ENCODE measurements around the gene ACOX1. TPM values are rescaled to one million over a fixed set of nuclear protein-coding genes. Genes with fewer than 3 reads are reported as not detected.

The ACOX1 gene
- total and polyA plus RNA-seq, 2 donors from 2014 or later = 24.7 to 60.6 TPM

- H3K36me3 ChIP-seq (ENCODE audit: control insufficient read depth in 2 of 3, insufficient read depth in 3 of 3, low read length in 3 of 3) = peaks cover 0 to 26% (median 12%) of the 10 kb centered on the region in 3 donors
- H3K4me1 ChIP-seq (ENCODE audit: control insufficient read depth in 2 of 3, insufficient read depth in 2 of 3, low read depth in 1 of 3, low read length in 3 of 3) = peaks cover 0 to 3% (median 0%) of the 10 kb centered on the region in 3 donors
- intact Hi-C loops (cut with DNase I) = no loop called here
- TF ChIP-seq, protein P1, sequence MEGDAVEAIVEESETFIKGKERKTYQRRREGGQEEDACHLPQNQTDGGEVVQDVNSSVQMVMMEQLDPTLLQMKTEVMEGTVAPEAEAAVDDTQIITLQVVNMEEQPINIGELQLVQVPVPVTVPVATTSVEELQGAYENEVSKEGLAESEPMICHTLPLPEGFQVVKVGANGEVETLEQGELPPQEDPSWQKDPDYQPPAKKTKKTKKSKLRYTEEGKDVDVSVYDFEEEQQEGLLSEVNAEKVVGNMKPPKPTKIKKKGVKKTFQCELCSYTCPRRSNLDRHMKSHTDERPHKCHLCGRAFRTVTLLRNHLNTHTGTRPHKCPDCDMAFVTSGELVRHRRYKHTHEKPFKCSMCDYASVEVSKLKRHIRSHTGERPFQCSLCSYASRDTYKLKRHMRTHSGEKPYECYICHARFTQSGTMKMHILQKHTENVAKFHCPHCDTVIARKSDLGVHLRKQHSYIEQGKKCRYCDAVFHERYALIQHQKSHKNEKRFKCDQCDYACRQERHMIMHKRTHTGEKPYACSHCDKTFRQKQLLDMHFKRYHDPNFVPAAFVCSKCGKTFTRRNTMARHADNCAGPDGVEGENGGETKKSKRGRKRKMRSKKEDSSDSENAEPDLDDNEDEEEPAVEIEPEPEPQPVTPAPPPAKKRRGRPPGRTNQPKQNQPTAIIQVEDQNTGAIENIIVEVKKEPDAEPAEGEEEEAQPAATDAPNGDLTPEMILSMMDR (IDR thresholded peaks at IDR 0.05; ENCODE audit: borderline replicate concordance, extremely low read depth, insufficient read depth) = no peak
- DNase-seq = peak in 1 of 5 donors; percentile 71
- no peak overlapping the region for H3K9ac ChIP-seq (ENCODE audit: low read length in 3 of 3)
- H3K27ac ChIP-seq (ENCODE audit: low read depth in 2 of 2, low read length in 2 of 2) = no peak overlapping the region
- no peak for FAIRE-seq
- H3K4me3 ChIP-seq (ENCODE audit: low read length in 3 of 3) = no peak overlapping the region
- H3K27me3 ChIP-seq (ENCODE audit: control insufficient read depth, insufficient read depth, low read length) = no peaks in the 10 kb centered on the region
- H3K9me3 ChIP-seq (ENCODE audit: control insufficient read depth in 2 of 3, insufficient read depth in 1 of 3, low read length in 3 of 3) = no peaks in the 10 kb centered on the region
These were observed 78.1 kb downstream of the ACOX1 start for GRCh38 chr17:75900691-75901533.

GRCh38 chr17:75899767-75900468 lies 79.0 kb downstream of the ACOX1 start:
- Histone ChIP-seq H3K4me3 (ENCODE audit: low read length in 3 of 3) (no peak overlapping the region), H3K36me3 (ENCODE audit: control insufficient read depth in 2 of 3, insufficient read depth in 3 of 3, low read length in 3 of 3) (peaks cover 0 to 26% (median 12%) of the 10 kb centered on the region in 3 donors), H3K27me3 (ENCODE audit: control insufficient read depth, insufficient read depth, low read length) (no peaks in the 10 kb centered on the region), H3K4me1 (ENCODE audit: control insufficient read depth in 2 of 3, insufficient read depth in 2 of 3, low read depth in 1 of 3, low read length in 3 of 3) (peaks cover 0 to 12% (median 9%) of the 10 kb centered on the region in 3 donors), H3K9ac (ENCODE audit: low read length in 3 of 3) (no peak overlapping the region), H3K27ac (ENCODE audit: low read depth in 2 of 2, low read length in 2 of 2) (no peak overlapping the region), H3K9me3 (ENCODE audit: control insufficient read depth in 2 of 3, insufficient read depth in 1 of 3, low read length in 3 of 3) (no peaks in the 10 kb centered on the region)
- intact Hi-C loops (cut with DNase I) = no loop called here
- TF ChIP-seq, protein P1 (IDR thresholded peaks at IDR 0.05; ENCODE audit: borderline replicate concordance, extremely low read depth, insufficient read depth) = no peak
- FAIRE-seq = no peak
- peak in 1 of 5 donors; percentile 74 for DNase-seq

DNA sequence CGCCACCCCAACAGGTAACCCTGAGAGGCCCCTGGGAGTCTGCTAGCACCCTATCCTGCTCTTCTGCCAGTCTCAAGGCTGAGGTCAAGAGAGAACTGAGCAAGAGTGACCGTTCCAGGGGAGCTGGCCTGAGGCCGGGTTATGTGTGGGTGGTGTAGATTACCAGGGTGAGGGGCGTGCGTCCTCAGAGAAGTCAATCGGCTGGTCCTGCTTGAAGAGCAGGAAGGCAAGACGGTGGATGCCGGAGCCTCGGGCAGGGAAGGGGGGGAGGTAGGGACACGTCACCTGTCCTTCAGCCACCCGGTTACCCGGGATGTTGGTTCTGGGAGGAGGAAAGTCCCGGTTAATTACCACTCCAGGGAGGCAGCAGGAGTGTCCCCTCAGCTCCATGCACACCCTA lies 79.6 kb downstream of the ACOX1 start:
- Histone ChIP-seq H3K27me3 (ENCODE audit: control insufficient read depth, insufficient read depth, low read length) (no peaks in the 10 kb centered on the region), H3K27ac (ENCODE audit: low read depth in 2 of 2, low read length in 2 of 2) (no peak overlapping the region), H3K9ac (ENCODE audit: low read length in 3 of 3) (no peak overlapping the region), H3K9me3 (ENCODE audit: control insufficient read depth in 2 of 3, insufficient read depth in 1 of 3, low read length in 3 of 3) (no peaks in the 10 kb centered on the region), H3K36me3 (ENCODE audit: control insufficient read depth in 2 of 3, insufficient read depth in 3 of 3, low read length in 3 of 3) (peaks cover 0 to 26% (median 12%) of the 10 kb centered on the region in 3 donors), H3K4me1 (ENCODE audit: control insufficient read depth in 2 of 3, insufficient read depth in 2 of 3, low read depth in 1 of 3, low read length in 3 of 3) (peaks cover 0 to 17% (median 9%) of the 10 kb centered on the region in 3 donors), H3K4me3 (ENCODE audit: low read length in 3 of 3) (no peak overlapping the region)
- TF ChIP-seq, protein P1 (IDR thresholded peaks at IDR 0.05; ENCODE audit: borderline replicate concordance, extremely low read depth, insufficient read depth) = no peak
- DNase-seq (peak in 1 of 5 donors; percentile 76), FAIRE-seq (no peak)
- intact Hi-C loops (cut with DNase I) = no loop called here
